ENCODE data around the gene DAZAP1.

The DAZAP1 gene

GRCh38 chr19:1394252-1395193 is 12.9 kb upstream of the DAZAP1 start:
- TF ChIP-seq GATA3 (IDR thresholded peaks at IDR 0.05; ENCODE audit: low read depth, low read length) (no peak), GATA2 (IDR thresholded peaks at IDR 0.05; ENCODE audit: low read depth, low read length) (no peak)

- TF ChIP-seq GATA2 (IDR thresholded peaks at IDR 0.05; ENCODE audit: low read depth, low read length), result no peak
- TF ChIP-seq GATA3 (IDR thresholded peaks at IDR 0.05; ENCODE audit: low read depth, low read length), result no peak
Observed at GRCh38 chr19:1395194-1396018, 12.0 kb upstream of the DAZAP1 start.

GRCh38 chr19:1396019-1396767 is 11.2 kb upstream of the DAZAP1 start:
- TF ChIP-seq GATA2 (IDR thresholded peaks at IDR 0.05; ENCODE audit: low read depth, low read length), result no peak
- no peak for TF ChIP-seq GATA3 (IDR thresholded peaks at IDR 0.05; ENCODE audit: low read depth, low read length)

- TF ChIP-seq GATA2 (IDR thresholded peaks at IDR 0.05; ENCODE audit: low read depth, low read length) (no peak), GATA3 (IDR thresholded peaks at IDR 0.05; ENCODE audit: low read depth, low read length) (no peak)
Observed at GRCh38 chr19:1396768-1397679, 10.4 kb upstream of the DAZAP1 start.

GRCh38 chr19:1397838-1398237 is 9.5 kb upstream of the DAZAP1 start:
- no peak for TF ChIP-seq GATA2 (IDR thresholded peaks at IDR 0.05; ENCODE audit: low read depth, low read length)
- no peak for TF ChIP-seq GATA3 (IDR thresholded peaks at IDR 0.05; ENCODE audit: low read depth, low read length)

GRCh38 chr19:1399079-1399478 is 8.3 kb upstream of the DAZAP1 start:
- TF ChIP-seq GATA2 (IDR thresholded peaks at IDR 0.05; ENCODE audit: low read depth, low read length) (no peak), GATA3 (IDR thresholded peaks at IDR 0.05; ENCODE audit: low read depth, low read length) (no peak)

GRCh38 chr19:1399745-1400144 is 7.6 kb upstream of the DAZAP1 start:
- TF ChIP-seq GATA2 (IDR thresholded peaks at IDR 0.05; ENCODE audit: low read depth, low read length), result no peak
- TF ChIP-seq GATA3 (IDR thresholded peaks at IDR 0.05; ENCODE audit: low read depth, low read length), result no peak

GRCh38 chr19:1400281-1401137 is 6.9 kb upstream of the DAZAP1 start:
- TF ChIP-seq GATA2 (IDR thresholded peaks at IDR 0.05; ENCODE audit: low read depth, low read length) (no peak), GATA3 (IDR thresholded peaks at IDR 0.05; ENCODE audit: low read depth, low read length) (no peak)

- TF ChIP-seq GATA3 (IDR thresholded peaks at IDR 0.05; ENCODE audit: low read depth, low read length) (no peak), GATA2 (IDR thresholded peaks at IDR 0.05; ENCODE audit: low read depth, low read length) (no peak)
Observed at GRCh38 chr19:1401138-1401888, 6.1 kb upstream of the DAZAP1 start, which contains the start of gene GAMT. Gene GAMT, minus strand, starts transcription at chr19:1401542. Its CDS starts 66 bp downstream, at chr19:1401476.

GRCh38 chr19:1401889-1402217 is 5.5 kb upstream of the DAZAP1 start:
- TF ChIP-seq GATA3 (IDR thresholded peaks at IDR 0.05; ENCODE audit: low read depth, low read length) (no peak), GATA2 (IDR thresholded peaks at IDR 0.05; ENCODE audit: low read depth, low read length) (no peak)

GRCh38 chr19:1402411-1403070 is 4.8 kb upstream of the DAZAP1 start:
- TF ChIP-seq GATA3 (IDR thresholded peaks at IDR 0.05; ENCODE audit: low read depth, low read length) (no peak), GATA2 (IDR thresholded peaks at IDR 0.05; ENCODE audit: low read depth, low read length) (no peak)
